GM21367 (cell line): ENCODE results near the gene RMC1.
A peak's percentile ranks its signal among the peaks of the same experiment; 100 is the strongest.
"Not testable (repeated sequence)": the region's sequence is repeated elsewhere in the genome, so short reads cannot be mapped to it uniquely, and the experiment has no call there.

ENCODE experiments used
- ATAC-seq: cut with Tn5 transposase; IDR thresholded peaks from one replicate; pipeline ENCODE4 v1.9.1; 2021; ENCODE audit not compliant: unreplicated experiment

Gene RMC1

DNA sequence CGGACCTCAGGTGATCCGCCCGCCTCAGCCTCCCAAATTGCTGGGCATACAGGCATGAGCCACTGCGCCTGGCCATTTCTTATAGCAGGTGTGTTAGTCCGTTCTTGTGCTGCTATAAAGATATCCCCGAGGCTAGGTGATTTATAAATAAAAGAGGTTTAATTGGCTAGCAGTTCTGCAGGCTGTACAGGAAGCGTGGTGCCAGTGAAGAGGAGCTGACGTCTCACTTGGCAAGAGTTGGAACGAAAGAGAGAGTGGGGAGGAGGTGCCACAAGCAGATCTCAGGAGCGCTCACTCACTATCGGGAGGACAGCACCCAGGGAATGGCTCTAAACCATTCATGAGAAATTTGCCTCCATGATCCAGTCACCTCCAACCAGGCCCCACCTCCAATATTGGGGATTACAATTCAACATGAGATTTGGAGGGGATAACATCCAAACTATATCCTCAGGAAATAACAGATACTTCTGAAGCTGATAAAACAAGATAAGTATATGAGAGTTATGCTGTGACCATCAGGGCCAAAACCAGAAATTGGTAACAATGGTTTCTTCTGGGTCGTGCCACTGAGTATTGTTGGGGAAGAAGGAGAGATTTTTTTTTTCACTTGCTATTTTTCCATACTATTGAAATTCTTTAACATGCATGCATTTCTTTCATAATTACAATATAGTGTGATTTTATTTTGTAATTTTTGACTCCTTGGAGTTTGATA, 7.4 kb upstream of the RMC1 start:
- ATAC-seq = no peak

DNA sequence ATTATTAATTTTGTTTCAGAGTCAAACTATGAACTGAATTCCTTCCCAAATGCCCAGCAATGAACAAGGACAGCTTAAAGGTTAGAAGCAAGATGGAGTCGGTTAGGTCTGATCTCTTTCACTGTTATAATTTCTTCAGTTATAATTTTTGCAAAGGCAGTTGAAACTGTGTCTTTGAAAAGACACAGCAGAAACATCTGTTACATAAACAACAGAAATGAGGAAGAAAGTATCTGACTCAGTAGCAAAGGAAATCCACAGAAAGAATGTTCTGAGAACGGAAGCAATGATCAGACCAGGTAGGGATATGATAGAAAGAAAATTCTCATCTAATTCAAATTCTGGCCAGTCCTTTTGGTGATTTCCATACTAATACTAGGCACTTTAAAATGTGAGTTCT, 5.2 kb upstream of the RMC1 start:
- ATAC-seq = no peak

DNA sequence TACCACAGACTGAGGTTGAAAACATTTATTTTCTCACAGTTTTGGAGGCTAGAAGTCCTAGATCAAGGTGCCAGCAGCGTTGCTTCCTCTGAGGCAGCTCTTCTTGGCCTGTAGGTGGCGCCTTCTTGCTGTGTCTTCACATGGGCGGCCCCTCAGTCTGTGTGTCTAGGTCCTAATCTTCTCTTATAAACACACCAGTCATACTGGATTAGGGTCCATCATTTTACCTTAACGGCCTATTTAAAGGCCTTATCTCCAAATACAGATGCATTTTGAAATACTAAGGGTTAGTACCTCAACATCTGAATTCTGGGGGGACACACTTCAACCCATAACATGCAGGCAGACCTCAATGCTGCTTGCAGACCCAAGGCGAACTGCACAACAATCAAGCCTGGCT, 4.4 kb upstream of the RMC1 start:
- no peak for ATAC-seq

DNA sequence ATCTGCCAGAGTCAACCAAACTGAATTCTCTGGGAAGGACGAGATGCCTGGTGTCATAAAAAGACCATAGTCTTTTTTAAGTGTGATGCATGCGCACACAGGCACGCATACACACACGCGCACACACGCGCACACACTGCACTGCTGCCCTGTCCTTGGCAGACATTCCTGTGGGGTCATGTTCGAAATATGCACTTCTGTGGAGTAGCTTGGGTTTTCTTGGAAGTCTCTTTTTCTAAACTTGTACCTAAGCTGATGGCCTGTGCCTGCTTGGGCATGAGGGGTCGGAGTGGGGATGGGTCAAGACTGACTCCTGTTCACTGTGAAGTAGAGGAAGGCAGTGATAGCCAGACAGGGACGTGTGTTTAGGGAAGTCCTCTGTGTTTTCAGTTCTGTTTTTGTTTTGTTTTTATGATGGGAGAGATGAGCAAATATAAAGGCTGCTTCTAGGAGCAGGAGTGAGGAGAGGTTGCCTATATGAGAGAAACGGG, 4.0 kb upstream of the RMC1 start:
- ATAC-seq = no peak

DNA sequence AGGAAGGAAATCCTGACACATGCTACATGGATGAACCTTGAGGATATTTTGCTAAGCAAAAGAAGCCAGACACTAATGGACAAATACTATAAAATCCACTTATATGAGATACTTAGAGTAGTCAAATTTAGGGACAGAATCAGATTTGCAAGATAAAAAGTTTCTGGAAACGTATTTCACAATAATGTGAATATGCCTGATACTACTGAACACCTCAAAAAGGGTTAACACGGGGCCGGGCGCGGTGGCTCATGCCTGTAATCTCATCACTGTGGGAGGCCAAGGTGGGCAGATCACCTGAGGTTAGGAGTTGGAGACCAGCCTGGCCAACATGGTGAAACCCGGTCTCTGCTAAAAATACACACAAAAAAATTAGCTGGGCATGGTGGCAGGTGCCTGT, 1.7 kb upstream of the RMC1 start:
- no peak for ATAC-seq

DNA sequence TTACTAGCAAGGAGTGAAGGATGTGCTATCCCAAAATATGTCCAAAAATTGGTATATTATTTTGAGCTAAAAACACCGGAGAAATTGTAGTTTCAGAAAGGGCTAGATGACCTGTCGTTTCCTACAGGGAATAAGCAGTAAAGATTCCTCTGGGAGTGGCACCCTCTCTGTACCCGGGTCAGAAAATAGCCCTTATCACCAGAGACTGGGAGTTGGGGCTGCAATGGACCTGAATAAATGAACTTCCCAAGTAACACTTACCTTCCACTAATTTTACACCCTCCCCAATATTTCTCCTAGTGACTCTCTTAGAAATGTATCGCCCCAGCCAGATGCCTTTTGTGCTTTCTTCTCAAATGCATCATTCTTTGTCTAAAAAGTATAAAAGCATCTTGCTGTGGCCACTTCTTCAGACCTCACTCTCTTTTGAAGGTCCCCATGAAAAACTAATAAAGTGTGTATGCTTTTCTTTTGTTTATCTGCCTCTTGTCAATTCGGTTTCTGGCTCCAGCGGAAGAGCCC, 734 bp upstream of the RMC1 start:
- no peak for ATAC-seq

DNA sequence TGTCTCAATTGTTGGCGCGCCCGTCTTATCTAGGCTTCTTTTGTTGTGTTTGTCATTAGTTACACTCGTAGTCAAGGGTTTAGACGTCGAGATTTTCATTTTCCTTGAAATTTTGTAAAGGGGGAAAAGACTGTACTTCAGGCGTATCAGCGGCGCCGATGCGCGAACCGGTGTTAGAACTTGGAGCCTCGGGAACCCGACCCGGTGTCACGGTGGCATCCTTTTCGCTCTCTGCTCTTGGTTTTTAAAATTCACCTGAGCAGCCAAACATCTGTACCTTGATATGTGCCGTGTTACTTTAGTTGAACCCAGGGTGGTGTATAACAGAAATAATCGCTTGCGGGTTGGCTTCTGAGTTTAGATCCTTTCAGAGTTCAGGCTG, 643 bp downstream of the RMC1 start:
- no peak for ATAC-seq

DNA sequence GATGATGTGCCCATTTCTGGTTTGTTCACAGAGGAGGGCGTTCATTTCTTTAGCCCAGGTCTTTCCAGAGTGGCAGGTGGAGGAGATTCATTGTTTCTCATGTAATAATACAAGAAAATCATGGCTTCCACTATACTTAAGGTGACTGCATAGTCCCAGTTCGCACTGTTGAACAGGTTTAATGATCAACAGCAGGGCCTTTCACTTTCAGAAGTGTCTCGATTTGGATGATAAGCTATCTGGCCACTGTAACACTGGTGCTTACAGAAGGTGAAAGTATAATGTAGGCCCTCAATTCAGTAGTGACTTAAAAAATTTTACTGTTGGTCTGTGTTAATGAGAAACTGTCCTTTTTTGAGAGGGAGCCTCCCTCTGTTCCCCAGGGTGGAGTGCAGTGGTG, 1.4 kb downstream of the RMC1 start:
- ATAC-seq = peak; percentile 34

DNA sequence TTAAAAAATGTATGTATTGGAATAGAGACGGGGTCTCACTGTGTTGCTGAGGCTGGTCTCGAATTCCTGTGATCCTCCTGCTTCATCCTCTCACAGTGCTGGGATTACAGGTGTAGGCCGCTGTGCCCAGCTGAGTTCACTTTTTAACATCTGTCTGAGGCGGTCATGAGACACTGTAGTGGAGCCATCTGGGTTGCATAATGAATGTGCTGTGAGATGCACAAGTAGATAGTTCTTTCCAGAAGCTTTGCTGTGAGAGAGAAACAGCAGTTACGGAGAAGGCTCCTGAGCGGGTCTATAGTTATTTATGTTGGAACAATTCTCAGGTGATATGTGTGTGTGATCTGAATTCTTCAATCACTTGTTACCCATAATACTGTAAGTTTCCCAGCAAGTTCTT, 3.1 kb downstream of the RMC1 start:
- no peak for ATAC-seq

DNA sequence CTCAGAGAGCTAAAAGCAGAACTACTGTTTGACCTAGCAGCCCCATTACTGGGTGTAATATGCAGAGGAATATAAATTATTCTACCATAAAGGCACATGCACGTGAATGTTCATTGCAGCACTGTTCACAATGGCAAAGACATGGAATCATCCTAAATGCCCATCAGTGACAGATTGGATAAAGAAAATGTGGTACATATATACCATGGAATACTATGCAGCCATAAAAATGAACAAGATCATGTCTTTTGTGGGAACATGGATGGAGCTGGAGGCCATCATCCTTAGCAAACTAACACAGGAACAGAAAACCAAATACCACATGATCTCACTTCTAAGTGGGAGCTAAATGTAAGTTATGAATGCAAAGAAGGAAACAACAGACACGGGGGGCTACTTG, 7.6 kb downstream of the RMC1 start:
- ATAC-seq = not testable (repeated sequence)

DNA sequence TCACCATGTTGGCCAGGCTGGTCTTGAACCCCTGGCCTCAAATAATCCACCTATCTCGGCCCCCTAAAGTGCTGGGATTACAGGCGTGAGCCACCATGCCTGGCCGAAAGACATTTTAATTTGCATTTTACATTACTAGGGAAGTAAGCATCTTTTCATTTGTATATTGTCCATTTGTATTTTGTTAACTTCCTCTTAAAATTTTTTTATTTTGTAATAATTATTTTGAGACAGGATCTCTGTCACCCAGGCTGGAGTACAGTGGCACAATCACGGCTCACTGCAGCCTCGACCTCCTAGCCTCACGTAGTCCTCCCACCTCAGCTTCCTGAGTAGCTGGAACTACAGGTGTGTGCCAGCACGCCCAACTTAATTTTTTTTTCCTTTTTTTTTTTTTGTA, 8.9 kb downstream of the RMC1 start:
- ATAC-seq = not testable (repeated sequence)

DNA sequence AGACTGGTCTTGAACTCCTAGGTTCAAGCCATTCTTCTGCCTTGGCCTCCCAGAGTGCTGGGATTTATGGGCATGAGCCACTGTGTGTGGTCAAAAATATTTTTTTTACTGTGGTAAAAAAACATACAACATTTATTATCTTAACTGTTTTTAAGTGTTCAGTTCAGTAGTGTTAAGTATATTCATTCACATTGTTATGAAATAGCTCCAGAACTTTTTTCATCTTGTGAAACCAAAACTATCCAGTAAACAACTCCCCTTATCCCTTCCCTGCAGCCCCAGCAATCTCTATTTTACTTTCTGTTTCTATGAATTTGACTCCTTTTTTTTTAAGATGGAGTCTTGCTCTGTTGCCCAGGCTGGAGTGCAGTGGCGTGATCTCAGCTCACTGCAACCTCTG, 9.3 kb downstream of the RMC1 start:
- ATAC-seq = no peak

DNA sequence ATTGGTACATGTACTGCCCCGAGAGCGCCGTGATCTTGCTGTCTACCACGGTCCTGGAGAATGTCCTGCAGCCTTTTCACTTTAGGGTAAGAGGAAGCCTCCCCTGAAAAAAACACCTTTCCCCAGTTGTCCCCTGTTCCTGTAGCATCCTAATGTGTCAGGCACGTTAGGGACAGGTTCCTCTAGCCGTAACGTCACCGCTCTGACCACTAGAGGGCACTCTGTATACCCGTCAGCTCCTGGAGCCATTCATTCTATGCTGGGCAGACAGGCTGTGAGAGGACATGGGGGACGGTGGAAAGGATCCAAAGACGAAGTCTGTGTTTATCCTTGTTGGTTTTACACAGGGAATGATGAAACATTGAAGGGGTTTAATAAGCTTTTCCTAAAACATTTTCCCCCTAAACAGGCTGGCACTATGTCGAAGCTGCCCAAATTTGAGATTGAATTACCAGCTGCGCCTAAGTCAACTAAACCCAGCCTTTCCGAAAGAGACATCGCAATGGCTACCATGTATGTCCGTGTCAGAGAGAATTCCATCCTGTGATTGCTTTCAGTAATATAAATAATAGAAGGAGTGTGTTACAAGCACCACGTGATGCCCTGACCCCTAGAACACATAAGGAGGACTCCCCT, 12.7 kb downstream of the RMC1 start:
- peak; percentile 75 for ATAC-seq

DNA sequence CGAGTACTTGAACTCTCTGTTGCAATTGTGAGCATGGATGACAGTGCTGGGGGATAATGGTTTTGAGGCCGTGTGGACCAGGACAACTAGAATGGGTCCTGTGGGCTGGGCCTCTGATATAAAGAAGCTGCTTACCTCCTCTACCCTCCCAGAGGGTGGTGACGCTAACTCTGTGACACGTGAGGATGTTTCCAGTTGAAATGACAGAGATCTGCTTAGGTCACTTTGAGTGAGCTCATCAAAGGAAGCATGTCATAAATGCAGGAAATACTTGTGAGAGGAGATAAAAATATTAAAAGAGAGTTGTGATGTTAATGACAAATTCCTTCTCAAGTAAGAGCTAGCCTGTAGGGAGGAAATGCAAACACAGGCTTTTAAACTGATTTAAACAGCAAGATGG, 16.4 kb downstream of the RMC1 start:
- no peak for ATAC-seq

DNA sequence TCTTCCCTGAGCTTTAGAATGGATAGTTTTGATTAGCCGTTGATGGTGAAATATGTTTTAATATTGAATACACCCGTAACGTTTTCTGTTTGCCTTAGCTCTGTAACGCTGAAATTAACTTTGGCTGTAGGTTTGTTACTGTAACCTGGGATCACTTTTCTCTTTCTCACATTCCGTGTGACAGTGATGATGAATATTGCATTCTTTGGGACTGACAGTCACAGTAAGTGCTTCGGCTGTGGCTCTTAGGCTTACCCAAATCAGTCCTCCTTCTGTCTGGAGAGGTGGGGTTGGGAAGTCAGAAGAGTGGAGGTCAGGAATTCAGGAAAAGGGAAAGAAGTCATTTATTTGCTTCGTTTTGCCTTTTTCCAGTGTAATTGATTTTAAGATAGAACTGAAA, 18.0 kb downstream of the RMC1 start:
- no peak for ATAC-seq

DNA sequence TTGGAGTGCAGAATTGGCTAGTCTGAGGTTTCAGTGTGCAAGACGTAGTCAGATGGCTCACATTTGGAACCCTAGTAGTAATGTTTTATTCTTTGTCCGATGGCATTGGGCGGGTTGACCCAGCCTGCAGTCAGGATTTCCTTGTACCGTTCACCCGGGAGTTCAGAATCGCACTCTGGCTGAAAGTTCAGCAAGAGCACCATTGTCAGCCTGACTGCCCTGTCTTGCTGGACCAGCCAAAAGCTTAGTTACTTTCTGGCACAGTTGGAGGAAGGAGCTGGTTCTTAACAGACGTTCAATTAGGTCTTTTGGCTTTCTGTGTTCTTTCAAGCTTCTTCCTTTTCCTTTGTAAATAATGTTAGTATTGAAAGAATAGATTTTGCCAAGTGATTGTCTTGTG, 18.6 kb downstream of the RMC1 start:
- no peak for ATAC-seq

DNA sequence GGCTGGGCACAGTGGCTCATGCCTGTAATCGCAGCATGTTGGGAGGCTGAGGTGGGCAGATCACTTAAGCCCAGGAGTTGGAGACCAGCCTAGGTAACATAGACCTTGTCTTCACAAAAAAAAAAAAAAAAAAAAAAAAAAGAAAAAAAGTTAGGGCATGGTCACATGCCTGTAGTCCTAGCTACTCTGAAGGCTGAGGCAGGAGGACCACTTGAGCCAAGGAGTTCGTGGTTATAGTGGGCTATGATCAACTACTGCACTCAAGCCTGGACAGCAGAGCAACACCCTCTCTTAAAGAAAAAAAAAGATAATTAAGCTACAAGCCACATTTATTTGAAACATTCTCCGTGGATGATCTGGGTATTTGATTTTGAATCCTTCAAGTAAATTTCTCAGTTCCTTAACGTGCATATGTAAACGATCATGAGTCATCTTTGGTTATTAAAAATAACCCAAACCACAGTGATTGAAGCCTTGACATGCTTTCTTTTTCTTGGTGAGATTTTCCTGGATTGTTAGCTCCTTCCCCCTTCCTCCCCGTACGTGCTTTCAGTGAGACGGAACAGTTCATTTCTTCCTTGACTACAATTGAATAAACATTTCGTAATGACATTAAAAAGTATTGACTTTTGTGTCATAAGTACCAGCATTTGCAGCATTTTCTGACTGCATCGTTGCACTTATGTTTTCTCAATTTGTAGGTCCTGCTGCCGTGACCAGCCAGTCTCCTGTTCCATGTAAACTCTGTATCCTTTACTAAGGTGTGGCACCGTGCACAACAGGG, 20.3 kb downstream of the RMC1 start:
- no peak for ATAC-seq

DNA sequence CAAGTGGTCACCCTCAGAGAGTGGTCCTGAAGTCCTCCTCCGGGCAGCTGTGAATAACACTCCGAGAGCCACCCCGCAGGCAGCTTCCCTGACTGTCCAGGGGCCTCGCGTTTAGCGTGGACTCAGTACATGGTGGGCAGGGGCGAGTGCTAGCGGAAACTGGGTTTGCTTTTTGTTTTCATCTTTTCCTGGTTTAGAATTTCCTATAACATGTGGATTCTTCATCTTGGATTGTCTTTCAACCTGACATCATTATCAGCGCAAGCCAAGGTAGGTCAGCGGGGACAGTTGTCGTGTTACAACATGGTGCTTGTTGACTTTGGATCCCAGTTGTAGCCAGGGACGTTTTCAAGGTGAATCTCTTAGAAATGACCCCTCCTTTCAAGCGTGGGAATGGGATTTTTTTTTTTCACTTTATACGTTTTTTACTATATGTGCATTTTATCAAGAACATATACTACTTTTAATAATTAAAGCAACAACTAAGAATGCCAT, 20.9 kb downstream of the RMC1 start:
- no peak for ATAC-seq

DNA sequence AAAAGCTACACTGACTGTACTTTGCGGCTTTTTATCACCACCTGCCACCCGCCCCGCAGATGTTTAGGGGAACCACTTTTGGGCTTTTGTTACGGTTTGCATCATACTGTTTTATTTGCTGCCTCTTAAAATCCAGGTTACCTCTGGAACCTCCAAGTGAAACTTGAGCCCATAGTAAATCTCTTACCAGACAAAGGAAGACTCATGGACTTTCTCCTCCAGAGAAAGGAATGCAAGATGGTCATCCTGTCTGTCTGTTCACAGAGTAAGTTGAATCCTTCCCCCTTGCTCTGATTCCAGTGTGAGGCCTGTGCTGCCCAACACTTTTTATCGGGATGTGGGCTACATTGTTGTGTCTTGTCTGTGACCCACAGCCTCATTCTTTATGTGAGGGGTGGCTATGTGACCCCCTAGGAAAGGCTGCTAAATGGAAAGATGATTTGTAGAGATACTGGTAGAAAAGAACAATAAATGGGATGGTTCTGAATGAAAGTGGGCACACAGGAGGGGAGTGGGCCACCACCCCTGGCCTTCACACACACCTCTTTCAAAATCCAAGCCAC, 23.3 kb downstream of the RMC1 start:
- ATAC-seq = no peak

DNA sequence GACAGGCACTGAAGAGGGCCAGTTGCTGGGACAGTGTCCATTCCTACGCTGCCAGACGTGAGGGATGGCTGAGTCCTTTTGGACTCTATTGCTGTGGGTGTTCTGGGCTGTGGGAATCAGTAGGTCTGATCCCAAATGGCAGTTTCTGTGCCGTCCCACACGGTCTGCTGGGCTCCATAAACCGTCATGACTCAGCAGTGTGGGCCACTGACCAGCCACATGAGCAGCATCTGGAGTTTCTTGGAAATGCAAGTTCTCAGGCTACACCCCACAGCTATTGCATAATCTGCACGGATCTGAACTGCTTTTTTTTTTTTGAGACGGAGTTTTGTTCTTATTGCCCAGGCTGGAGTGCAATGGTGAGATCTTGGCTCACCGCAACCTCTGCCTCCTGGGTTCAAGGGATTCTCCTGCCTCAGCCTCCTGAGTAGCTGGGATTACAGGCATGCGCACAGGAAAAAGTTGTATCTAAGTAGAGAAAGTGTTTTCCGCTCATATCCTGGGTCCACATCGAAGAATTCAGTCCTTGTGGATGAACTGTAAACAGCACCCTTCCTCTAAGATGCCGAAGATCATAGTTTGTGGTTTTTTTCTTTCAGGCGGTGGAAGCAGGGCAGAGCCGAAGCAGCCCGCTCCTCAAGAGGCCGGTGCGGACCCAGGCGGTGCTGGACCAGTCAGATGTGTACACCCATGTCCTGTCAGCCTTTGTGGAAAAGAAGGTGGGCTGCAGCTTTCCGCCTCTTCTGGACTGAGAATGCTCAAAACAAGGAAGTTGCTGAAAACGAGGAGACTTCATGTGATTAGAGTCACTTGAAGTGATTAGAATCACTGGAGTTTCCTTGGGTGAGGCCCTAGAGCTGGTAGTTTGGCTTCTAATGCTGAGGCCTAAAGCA, 25.5 kb downstream of the RMC1 start:
- ATAC-seq = no peak
